K562 (cell line): Measurements from ENCODE around the gene EDN2. TPM values are rescaled to one million over a fixed set of nuclear protein-coding genes. Genes with fewer than 3 reads are reported as not detected.

ENCODE experiments used
- BCL6 ChIP-seq: fragments of 250-450 bp; sonication (Bioruptor Pico); IDR thresholded peaks from 2 replicates; pipeline ENCODE4 v1.4.0; 2020
- BHLHE40 ChIP-seq: IDR thresholded peaks from 2 replicates; pipeline ENCODE4 v1.6.1; 2011; ENCODE audit warnings: low read length, improper control_type of control experiment
- GABPB2 ChIP-seq: fragments of 250-450 bp; sonication (Bioruptor Pico); conservative IDR thresholded peaks from 2 replicates; pipeline ENCODE4 v1.5.1; 2021; ENCODE audit warnings: mild to moderate bottlenecking
- KLF6 ChIP-seq: fragments of 250-450 bp; sonication (Bioruptor Pico); IDR thresholded peaks from 2 replicates; pipeline ENCODE4 v1.4.0; 2020; ENCODE audit warnings: mild to moderate bottlenecking, moderate library complexity, borderline replicate concordance
- L3MBTL2 ChIP-seq: fragments of 450-650 bp; IDR thresholded peaks from 2 replicates; pipeline ENCODE4 v1.6.1; 2016; ENCODE audit warnings: mild to moderate bottlenecking, moderate library complexity
- MECOM ChIP-seq: fragments of 250-450 bp; sonication (Bioruptor Pico); IDR thresholded peaks from 2 replicates; pipeline ENCODE4 v1.8.0; 2022; ENCODE audit warnings: inconsistent platforms
- NFATC3 ChIP-seq: fragments of 450-650 bp; IDR thresholded peaks from 2 replicates; pipeline ENCODE4 v1.6.1; 2017; ENCODE audit warnings: mild to moderate bottlenecking
- RBM15 ChIP-seq: fragments of 200-400 bp; formaldehyde crosslinking; IDR thresholded peaks from 2 replicates; pipeline ENCODE4 v1.6.1; 2018; ENCODE audit warnings: mild to moderate bottlenecking, low read length, moderate library complexity; ENCODE audit not compliant: insufficient read depth
- RFX5 ChIP-seq: IDR thresholded peaks from 2 replicates; pipeline ENCODE4 v1.6.1; 2011; ENCODE audit warnings: low read depth, mild to moderate bottlenecking, improper control_type of control experiment, low read length
- ZNF253 ChIP-seq: fragments of 250-450 bp; sonication (Bioruptor Pico); conservative IDR thresholded peaks from 2 replicates; pipeline ENCODE4 v1.6.1; 2021; ENCODE audit warnings: mild to moderate bottlenecking
- ZNF644 ChIP-seq: fragments of 200-800 bp; sonication (Bioruptor generic); IDR thresholded peaks from 2 replicates; pipeline ENCODE4 v1.6.1; 2016; ENCODE audit warnings: low read depth, missing genetic modification characterization, missing compliant biosample characterization
- ZNF785 ChIP-seq: fragments of 250-450 bp; sonication (Bioruptor Pico); IDR thresholded peaks from 2 replicates; pipeline ENCODE4 v1.4.0; 2020; ENCODE audit warnings: mild to moderate bottlenecking
- polyA plus RNA-seq, 8 experiments: library from polyadenylated mRNA; depleted of rRNA in 4 of 8; stranded (reverse) in 5 of 8; unstranded in 3 of 8; fragments of >200 nt; fragmentation: Nextera tagmentation in 2 of 8; fragmentation: Illumina TruSeq in 1 of 8; extraction: Ambion mirVana in 2 of 8; extraction: Trizol in 1 of 8; gene quantifications; 2 replicates each; pipeline versions ENCODE4 v1.2.1 to v1.2.3, GENCODE V29; 2011 to 2014; ENCODE audit warnings: inconsistent platforms in 1 of 8, missing spikeins in 1 of 8
- total RNA-seq, 7 experiments: library from RNA; depleted of rRNA in 6 of 7; stranded (reverse); fragments of >200 nt in 6 of 7; fragmentation: Illumina TruSeq in 2 of 7; extraction: Trizol in 2 of 7; gene quantifications; 2 replicates each; pipeline versions ENCODE4 v1.2.1 to v1.2.3, GENCODE V29; 2011 to 2021; ENCODE audit warnings: low replicate concordance in 1 of 7
- TF ChIP-seq, protein P1 (sequence below): fragments of 250-450 bp; sonication (Bioruptor Pico); IDR thresholded peaks from 2 replicates; pipeline ENCODE4 v1.8.0; 2021; ENCODE audit warnings: borderline replicate concordance, mild to moderate bottlenecking, moderate library complexity; ENCODE audit not compliant: poor library complexity, severe bottlenecking
- TF ChIP-seq, protein P2 (sequence below): fragments of 450-650 bp; IDR thresholded peaks from 2 replicates; pipeline ENCODE4 v1.7.0; 2016; ENCODE audit warnings: borderline replicate concordance
- TF ChIP-seq, protein P3 (sequence below): fragments of 450-650 bp; formaldehyde crosslinking; IDR thresholded peaks from 2 replicates; pipeline ENCODE4 v1.4.0; 2022; ENCODE audit warnings: missing genetic modification characterization
- TF ChIP-seq, protein P4 (sequence below): sonication (generic); formaldehyde crosslinking; IDR thresholded peaks from 2 replicates; pipeline ENCODE4 v1.8.1; 2023; ENCODE audit warnings: mild to moderate bottlenecking, missing genetic modification reagents

The EDN2 gene
- total and polyA plus RNA-seq, 9 of the 15 experiments (the other 6 are each of a cell fraction or from before 2014, with no cell fraction given): not detected

DNA sequence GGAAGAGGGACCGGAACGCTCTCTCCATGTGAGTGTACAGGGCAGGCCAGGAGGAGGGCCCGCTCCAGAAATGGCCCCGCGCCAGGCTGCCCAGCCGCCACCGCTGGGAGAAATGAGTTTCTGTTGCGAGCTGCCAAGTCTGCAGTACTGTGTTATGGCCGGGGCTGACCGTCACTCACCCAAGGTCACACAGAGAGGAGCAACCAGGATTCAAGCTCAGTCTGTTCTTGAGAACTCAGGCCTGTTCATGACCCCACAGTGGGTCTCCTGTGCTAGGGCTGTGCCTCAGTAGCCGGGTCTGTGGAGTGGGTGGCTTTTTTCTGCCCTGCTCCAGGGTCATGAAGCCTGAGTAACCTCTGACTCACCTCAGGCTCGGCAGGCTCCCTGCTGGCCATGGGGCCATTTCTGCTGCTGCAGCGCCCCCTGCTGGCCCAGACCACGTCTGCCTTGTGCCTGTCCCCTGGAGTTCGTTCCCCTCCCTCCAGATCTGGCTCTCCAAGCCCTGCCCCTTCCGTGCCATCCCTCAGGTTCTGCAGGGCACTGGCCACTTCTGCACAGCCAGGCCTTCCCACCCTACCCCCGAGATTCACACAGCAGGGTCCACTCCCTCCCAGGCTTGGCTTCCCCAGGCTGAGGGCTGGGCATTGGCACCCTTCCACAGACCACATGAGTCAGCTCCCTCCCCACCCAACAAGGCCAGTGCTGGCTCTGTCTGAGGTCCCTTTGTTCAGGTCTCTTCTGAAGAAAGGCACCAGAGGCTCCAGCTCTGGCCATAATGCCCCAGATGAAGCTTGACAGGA, 51.8 kb downstream of the EDN2 start (continued):
- TF ChIP-seq MECOM (CRISPR knock-in tag): no peak
- TF ChIP-seq BCL6 (CRISPR knock-in tag): no peak
- no peak for TF ChIP-seq ZNF253
- no peak for TF ChIP-seq ZNF785
- TF ChIP-seq, protein P1, sequence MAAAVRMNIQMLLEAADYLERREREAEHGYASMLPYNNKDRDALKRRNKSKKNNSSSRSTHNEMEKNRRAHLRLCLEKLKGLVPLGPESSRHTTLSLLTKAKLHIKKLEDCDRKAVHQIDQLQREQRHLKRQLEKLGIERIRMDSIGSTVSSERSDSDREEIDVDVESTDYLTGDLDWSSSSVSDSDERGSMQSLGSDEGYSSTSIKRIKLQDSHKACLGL (CRISPR knock-in tag): no peak
- no peak for TF ChIP-seq GABPB2 (CRISPR knock-in tag)
- 0 out of 2 replicates have a peak, but pooled peaks have one; percentile 19 for TF ChIP-seq L3MBTL2
- peak; percentile 76 for TF ChIP-seq BHLHE40
- TF ChIP-seq KLF6 (CRISPR knock-in tag): 0 out of 2 replicates have a peak, but pooled peaks have one; percentile 32
- TF ChIP-seq RBM15: no peak
- TF ChIP-seq NFATC3: no peak
- no peak for TF ChIP-seq ZNF644
- TF ChIP-seq RFX5: no peak
- TF ChIP-seq, protein P2, sequence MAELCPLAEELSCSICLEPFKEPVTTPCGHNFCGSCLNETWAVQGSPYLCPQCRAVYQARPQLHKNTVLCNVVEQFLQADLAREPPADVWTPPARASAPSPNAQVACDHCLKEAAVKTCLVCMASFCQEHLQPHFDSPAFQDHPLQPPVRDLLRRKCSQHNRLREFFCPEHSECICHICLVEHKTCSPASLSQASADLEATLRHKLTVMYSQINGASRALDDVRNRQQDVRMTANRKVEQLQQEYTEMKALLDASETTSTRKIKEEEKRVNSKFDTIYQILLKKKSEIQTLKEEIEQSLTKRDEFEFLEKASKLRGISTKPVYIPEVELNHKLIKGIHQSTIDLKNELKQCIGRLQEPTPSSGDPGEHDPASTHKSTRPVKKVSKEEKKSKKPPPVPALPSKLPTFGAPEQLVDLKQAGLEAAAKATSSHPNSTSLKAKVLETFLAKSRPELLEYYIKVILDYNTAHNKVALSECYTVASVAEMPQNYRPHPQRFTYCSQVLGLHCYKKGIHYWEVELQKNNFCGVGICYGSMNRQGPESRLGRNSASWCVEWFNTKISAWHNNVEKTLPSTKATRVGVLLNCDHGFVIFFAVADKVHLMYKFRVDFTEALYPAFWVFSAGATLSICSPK: no peak
- TF ChIP-seq, protein P3, sequence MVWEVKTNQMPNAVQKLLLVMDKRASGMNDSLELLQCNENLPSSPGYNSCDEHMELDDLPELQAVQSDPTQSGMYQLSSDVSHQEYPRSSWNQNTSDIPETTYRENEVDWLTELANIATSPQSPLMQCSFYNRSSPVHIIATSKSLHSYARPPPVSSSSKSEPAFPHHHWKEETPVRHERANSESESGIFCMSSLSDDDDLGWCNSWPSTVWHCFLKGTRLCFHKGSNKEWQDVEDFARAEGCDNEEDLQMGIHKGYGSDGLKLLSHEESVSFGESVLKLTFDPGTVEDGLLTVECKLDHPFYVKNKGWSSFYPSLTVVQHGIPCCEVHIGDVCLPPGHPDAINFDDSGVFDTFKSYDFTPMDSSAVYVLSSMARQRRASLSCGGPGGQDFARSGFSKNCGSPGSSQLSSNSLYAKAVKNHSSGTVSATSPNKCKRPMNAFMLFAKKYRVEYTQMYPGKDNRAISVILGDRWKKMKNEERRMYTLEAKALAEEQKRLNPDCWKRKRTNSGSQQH (CRISPR knock-in tag): no peak
- TF ChIP-seq, protein P4, sequence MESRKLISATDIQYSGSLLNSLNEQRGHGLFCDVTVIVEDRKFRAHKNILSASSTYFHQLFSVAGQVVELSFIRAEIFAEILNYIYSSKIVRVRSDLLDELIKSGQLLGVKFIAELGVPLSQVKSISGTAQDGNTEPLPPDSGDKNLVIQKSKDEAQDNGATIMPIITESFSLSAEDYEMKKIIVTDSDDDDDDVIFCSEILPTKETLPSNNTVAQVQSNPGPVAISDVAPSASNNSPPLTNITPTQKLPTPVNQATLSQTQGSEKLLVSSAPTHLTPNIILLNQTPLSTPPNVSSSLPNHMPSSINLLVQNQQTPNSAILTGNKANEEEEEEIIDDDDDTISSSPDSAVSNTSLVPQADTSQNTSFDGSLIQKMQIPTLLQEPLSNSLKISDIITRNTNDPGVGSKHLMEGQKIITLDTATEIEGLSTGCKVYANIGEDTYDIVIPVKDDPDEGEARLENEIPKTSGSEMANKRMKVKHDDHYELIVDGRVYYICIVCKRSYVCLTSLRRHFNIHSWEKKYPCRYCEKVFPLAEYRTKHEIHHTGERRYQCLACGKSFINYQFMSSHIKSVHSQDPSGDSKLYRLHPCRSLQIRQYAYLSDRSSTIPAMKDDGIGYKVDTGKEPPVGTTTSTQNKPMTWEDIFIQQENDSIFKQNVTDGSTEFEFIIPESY (CRISPR knock-in tag): 0 out of 2 replicates have a peak, but pooled peaks have one; percentile 74
